Stimulated activated CD4-positive, alpha-beta T cell treated with anti-CD3 and anti-CD28 coated beads, Interleukin-15, amount 100 ng/mL, for 1 hour (primary cell): ENCODE measurements around the gene VPS39.

ENCODE experiments used
- DNase-seq, 2 donors: peaks; one replicate each; pipeline ENCODE4 v3.0.0-alpha.2; 2020; ENCODE audit warnings: low read depth in 1 of 2, low spot score in 1 of 2

VPS39 gene

GRCh38 chr15:42160136-42160535, 48.0 kb downstream of the VPS39 start:
- no peak for DNase-seq

GRCh38 chr15:42159381-42160015, 48.6 kb downstream of the VPS39 start:
- no peak for DNase-seq

GRCh38 chr15:42158941-42159340, 49.2 kb downstream of the VPS39 start:
- no peak for DNase-seq

- DNase-seq, result no peak
Measured at GRCh38 chr15:42157981-42158765, 49.9 kb downstream of the VPS39 start.

GRCh38 chr15:42157381-42157780, 50.7 kb downstream of the VPS39 start:
- no peak for DNase-seq

- DNase-seq, result no peak
Measured at GRCh38 chr15:42156243-42156922, 51.7 kb downstream of the VPS39 start, which contains the start of gene PLA2G4F. PLA2G4F (minus strand) TSS chr15:42156636; CDS start chr15:42156549, 87 bp downstream.

- no peak for DNase-seq
Measured at GRCh38 chr15:42155546-42156242, 52.4 kb downstream of the VPS39 start.

GRCh38 chr15:42154956-42155355, 53.1 kb downstream of the VPS39 start:
- DNase-seq, result no peak

GRCh38 chr15:42154212-42154941, 53.7 kb downstream of the VPS39 start:
- no peak for DNase-seq

GRCh38 chr15:42153874-42154211, 54.3 kb downstream of the VPS39 start:
- no peak for DNase-seq

- no peak for DNase-seq
Measured at GRCh38 chr15:42152921-42153698, 55.0 kb downstream of the VPS39 start.

- DNase-seq, result no peak
Measured at GRCh38 chr15:42152196-42152920, 55.7 kb downstream of the VPS39 start.

- no peak for DNase-seq
Measured at GRCh38 chr15:42151736-42152135, 56.4 kb downstream of the VPS39 start.

- no peak for DNase-seq
Measured at GRCh38 chr15:42151141-42151561, 57.0 kb downstream of the VPS39 start.

GRCh38 chr15:42150219-42150970, 57.7 kb downstream of the VPS39 start:
- DNase-seq, result no peak

GRCh38 chr15:42149493-42150218, 58.4 kb downstream of the VPS39 start:
- DNase-seq, result no peak

GRCh38 chr15:42148808-42149492, 59.2 kb downstream of the VPS39 start:
- DNase-seq, result no peak

GRCh38 chr15:42147431-42147735, 60.7 kb downstream of the VPS39 start:
- DNase-seq, result no peak
